Thyroid gland (tissue), 4 donors: ENCODE results near the gene FRMD4A.

ENCODE experiments used
- CTCF ChIP-seq, 6 experiments: fragments of 200-600 bp in 3 of 6; fragments of 450-650 bp in 3 of 6; sonication (generic) in 3 of 6; IDR thresholded peaks; one replicate each; pipeline ENCODE4 v1.5.1; 2016 to 2019; ENCODE audit warnings: antibody characterized with exemption in 6 of 6, mild to moderate bottlenecking in 2 of 6, inconsistent platforms in 1 of 6, moderate library complexity in 1 of 6
- POLR2A ChIP-seq, 2 donors: fragments of 450-650 bp; IDR thresholded peaks; one replicate each; pipeline ENCODE4 v1.6.1; 2017; ENCODE audit warnings: antibody characterized with exemption in 2 of 2, mild to moderate bottlenecking in 2 of 2, moderate library complexity in 1 of 2

GRCh38 chr10:14294347-14295059, 36.2 kb downstream of the FRMD4A start:
- TF ChIP-seq POLR2A (IDR thresholded peaks at IDR 0.05) (no peak), CTCF (IDR thresholded peaks at IDR 0.05) (no peak)
